Measurements from ENCODE around the gene TANGO6.

TANGO6 gene

DNA sequence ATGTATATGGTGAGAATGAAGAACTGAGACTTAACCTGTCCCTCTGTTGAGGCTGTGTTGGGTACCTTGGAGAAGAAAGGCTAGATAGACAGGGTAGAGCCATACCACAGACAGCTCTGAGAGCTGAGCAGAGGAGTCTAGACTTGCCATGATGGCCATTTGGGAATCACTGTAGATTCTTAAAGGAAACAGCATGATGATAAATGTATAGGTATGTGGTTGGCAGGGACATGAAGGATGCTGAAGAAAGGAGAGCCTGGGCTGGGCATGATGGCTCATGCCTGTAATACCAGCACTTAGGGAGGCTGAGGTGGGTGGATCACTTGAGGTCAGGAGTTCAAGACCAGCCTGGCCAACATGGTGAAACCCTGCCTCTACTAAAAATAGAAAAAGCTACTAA is 147.7 kb downstream of the TANGO6 start:
- Histone ChIP-seq H3K79me2 (ENCODE audit: control insufficient read depth, low read length) (no peaks in the 10 kb centered on the region), H3K27me3 (ENCODE audit: control insufficient read depth, low read length) (no peaks in the 10 kb centered on the region), H3F3A (ENCODE audit: control insufficient read depth, insufficient read depth) (no peaks in the 10 kb centered on the region), H3K4me1 (ENCODE audit: control insufficient read depth, low read length) (no peaks in the 10 kb centered on the region), H3K36me3 (ENCODE audit: control insufficient read depth, low read length) (no peaks in the 10 kb centered on the region), H3K9me2 (replicated peaks; ENCODE audit: control insufficient read depth, low read length) (no peaks in the 10 kb centered on the region), H3K9me3 (ENCODE audit: control insufficient read depth, insufficient read depth, low read length) (no peaks in the 10 kb centered on the region), H4K20me1 (ENCODE audit: control insufficient read depth, insufficient read depth, low read depth, low read length) (no peaks in the 10 kb centered on the region), H3K27ac (ENCODE audit: low read depth, low read length) (no peak overlapping the region), H3K4me3 (ENCODE audit: low read length) (no peak overlapping the region), H3K4me2 (ENCODE audit: low read length) (no peak overlapping the region)
- TF ChIP-seq, protein P1, sequence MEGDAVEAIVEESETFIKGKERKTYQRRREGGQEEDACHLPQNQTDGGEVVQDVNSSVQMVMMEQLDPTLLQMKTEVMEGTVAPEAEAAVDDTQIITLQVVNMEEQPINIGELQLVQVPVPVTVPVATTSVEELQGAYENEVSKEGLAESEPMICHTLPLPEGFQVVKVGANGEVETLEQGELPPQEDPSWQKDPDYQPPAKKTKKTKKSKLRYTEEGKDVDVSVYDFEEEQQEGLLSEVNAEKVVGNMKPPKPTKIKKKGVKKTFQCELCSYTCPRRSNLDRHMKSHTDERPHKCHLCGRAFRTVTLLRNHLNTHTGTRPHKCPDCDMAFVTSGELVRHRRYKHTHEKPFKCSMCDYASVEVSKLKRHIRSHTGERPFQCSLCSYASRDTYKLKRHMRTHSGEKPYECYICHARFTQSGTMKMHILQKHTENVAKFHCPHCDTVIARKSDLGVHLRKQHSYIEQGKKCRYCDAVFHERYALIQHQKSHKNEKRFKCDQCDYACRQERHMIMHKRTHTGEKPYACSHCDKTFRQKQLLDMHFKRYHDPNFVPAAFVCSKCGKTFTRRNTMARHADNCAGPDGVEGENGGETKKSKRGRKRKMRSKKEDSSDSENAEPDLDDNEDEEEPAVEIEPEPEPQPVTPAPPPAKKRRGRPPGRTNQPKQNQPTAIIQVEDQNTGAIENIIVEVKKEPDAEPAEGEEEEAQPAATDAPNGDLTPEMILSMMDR (IDR thresholded peaks at IDR 0.05; ENCODE audit: low read depth, low read length, poor library complexity, severe bottlenecking) = no peak
- TF ChIP-seq EZH2phosphoT487 (IDR thresholded peaks at IDR 0.05; ENCODE audit: borderline replicate concordance, low read length) = no peak

DNA sequence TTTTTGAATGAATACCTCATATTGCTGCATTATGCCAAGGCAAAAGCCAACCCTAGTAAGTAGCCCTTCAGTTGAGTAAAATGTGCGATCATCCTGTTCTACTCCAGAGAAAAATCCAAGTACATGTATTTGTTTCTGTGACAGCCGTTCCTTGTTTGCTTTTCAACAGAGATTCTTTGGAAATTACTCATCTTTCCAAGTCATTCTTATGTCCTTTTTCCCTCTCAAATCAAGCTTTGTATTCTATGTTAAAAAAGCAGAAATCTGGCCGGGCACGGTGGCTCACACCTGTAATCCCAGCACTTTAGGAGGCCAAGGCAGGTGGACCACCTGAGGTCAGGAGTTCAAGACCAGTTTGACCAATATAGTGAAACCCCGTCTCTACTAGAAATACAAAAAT is 149.2 kb downstream of the TANGO6 start:
- no peaks in the 10 kb centered on the region for H3K4me1 ChIP-seq (ENCODE audit: control insufficient read depth, low read length)
- H3K27ac ChIP-seq (ENCODE audit: low read depth, low read length) = no peak overlapping the region
- TF ChIP-seq EZH2phosphoT487 (IDR thresholded peaks at IDR 0.05; ENCODE audit: borderline replicate concordance, low read length) = no peak
- TF ChIP-seq, protein P1 (IDR thresholded peaks at IDR 0.05; ENCODE audit: low read depth, low read length, poor library complexity, severe bottlenecking) = no peak
- H3K79me2 ChIP-seq (ENCODE audit: control insufficient read depth, low read length) = no peaks in the 10 kb centered on the region
- no peaks in the 10 kb centered on the region for H3K36me3 ChIP-seq (ENCODE audit: control insufficient read depth, low read length)
- H3K9me3 ChIP-seq (ENCODE audit: control insufficient read depth, insufficient read depth, low read length) = no peaks in the 10 kb centered on the region
- H3K4me3 ChIP-seq (ENCODE audit: low read length) = no peak overlapping the region
- H4K20me1 ChIP-seq (ENCODE audit: control insufficient read depth, insufficient read depth, low read depth, low read length) = no peaks in the 10 kb centered on the region
- no peak overlapping the region for H3K4me2 ChIP-seq (ENCODE audit: low read length)
- H3F3A ChIP-seq (ENCODE audit: control insufficient read depth, insufficient read depth) = no peaks in the 10 kb centered on the region
- H3K9me2 ChIP-seq (replicated peaks; ENCODE audit: control insufficient read depth, low read length) = no peaks in the 10 kb centered on the region
- H3K27me3 ChIP-seq (ENCODE audit: control insufficient read depth, low read length) = no peaks in the 10 kb centered on the region

DNA sequence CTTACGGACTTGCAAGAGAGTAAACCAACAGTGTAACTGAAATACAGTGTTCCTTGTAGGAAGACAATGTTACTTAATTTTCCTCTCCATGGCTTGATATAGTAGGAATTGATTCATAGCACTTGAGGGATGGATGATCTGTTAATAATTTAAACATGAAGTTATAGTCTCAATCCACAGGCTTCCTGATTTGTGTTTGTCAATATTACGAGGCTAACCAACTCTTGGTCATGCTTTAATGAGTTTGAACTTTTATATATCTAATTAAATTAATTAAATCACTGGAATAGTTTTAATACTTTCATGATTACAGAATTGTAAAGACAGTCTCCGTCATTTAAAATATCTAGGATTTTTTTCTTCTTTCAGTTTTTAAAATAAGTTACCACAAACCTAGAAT is 150.1 kb downstream of the TANGO6 start:
- Histone ChIP-seq H3F3A (ENCODE audit: control insufficient read depth, insufficient read depth) (no peaks in the 10 kb centered on the region), H3K27me3 (ENCODE audit: control insufficient read depth, low read length) (no peaks in the 10 kb centered on the region), H3K27ac (ENCODE audit: low read depth, low read length) (no peak overlapping the region), H4K20me1 (ENCODE audit: control insufficient read depth, insufficient read depth, low read depth, low read length) (no peaks in the 10 kb centered on the region), H3K79me2 (ENCODE audit: control insufficient read depth, low read length) (no peaks in the 10 kb centered on the region), H3K4me2 (ENCODE audit: low read length) (no peak overlapping the region), H3K36me3 (ENCODE audit: control insufficient read depth, low read length) (no peaks in the 10 kb centered on the region), H3K9me3 (ENCODE audit: control insufficient read depth, insufficient read depth, low read length) (no peaks in the 10 kb centered on the region), H3K4me1 (ENCODE audit: control insufficient read depth, low read length) (no peaks in the 10 kb centered on the region), H3K4me3 (ENCODE audit: low read length) (no peak overlapping the region), H3K9me2 (replicated peaks; ENCODE audit: control insufficient read depth, low read length) (no peaks in the 10 kb centered on the region)
- TF ChIP-seq, protein P1 (IDR thresholded peaks at IDR 0.05; ENCODE audit: low read depth, low read length, poor library complexity, severe bottlenecking) = no peak
- no peak for TF ChIP-seq EZH2phosphoT487 (IDR thresholded peaks at IDR 0.05; ENCODE audit: borderline replicate concordance, low read length)

DNA sequence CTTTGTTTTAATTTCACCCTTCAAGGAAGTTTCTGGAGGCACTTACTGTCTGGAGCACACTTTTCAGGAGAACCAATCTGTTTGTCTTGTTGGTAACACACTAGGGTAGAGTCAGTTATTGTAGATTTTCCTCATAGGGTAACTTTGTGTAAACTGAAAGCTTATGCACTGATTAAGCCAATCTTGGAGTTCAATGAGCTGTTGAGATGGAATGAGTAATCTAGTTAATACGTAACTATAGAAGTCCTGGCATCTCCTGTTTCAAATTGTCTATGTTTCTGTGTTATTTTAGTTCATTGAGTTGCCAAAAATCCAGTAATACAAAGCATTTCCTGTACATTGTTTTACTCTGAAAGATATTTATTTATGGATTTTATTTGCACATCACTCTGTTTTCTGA is 150.6 kb downstream of the TANGO6 start:
- Histone ChIP-seq H3K27me3 (ENCODE audit: control insufficient read depth, low read length) (no peaks in the 10 kb centered on the region), H3K4me3 (ENCODE audit: low read length) (no peak overlapping the region), H3K36me3 (ENCODE audit: control insufficient read depth, low read length) (no peaks in the 10 kb centered on the region), H3K4me2 (ENCODE audit: low read length) (no peak overlapping the region), H3K9me2 (replicated peaks; ENCODE audit: control insufficient read depth, low read length) (no peaks in the 10 kb centered on the region), H3F3A (ENCODE audit: control insufficient read depth, insufficient read depth) (no peaks in the 10 kb centered on the region), H3K4me1 (ENCODE audit: control insufficient read depth, low read length) (no peaks in the 10 kb centered on the region), H3K79me2 (ENCODE audit: control insufficient read depth, low read length) (no peaks in the 10 kb centered on the region), H4K20me1 (ENCODE audit: control insufficient read depth, insufficient read depth, low read depth, low read length) (no peaks in the 10 kb centered on the region), H3K9me3 (ENCODE audit: control insufficient read depth, insufficient read depth, low read length) (no peaks in the 10 kb centered on the region), H3K27ac (ENCODE audit: low read depth, low read length) (no peak overlapping the region)
- TF ChIP-seq, protein P1 (IDR thresholded peaks at IDR 0.05; ENCODE audit: low read depth, low read length, poor library complexity, severe bottlenecking) = no peak
- TF ChIP-seq EZH2phosphoT487 (IDR thresholded peaks at IDR 0.05; ENCODE audit: borderline replicate concordance, low read length) = no peak

Measured in DOHH2 (cell line).